Natural killer cell treated with Interleukin-12 subunit alpha and Interleukin-12 subunit beta and Interleukin-15 and Interleukin-18, amount 100 ng/mL, for 72 hours (primary cell): ENCODE data around the gene LAMA3. TPM values are rescaled to one million over a fixed set of nuclear protein-coding genes. Genes with fewer than 3 reads are reported as not detected.

ENCODE experiments used
- ATAC-seq, 2 donors: fragments of 150-1000 bp; cut with Tn5 transposase in 1 of 2; sonication (Bioruptor Pico), chemical (Tn5 transposase) in 1 of 2; 2 replicates each; pipeline ENCODE4 v1.10.0; 2021
- DNase-seq: peaks from one replicate; pipeline ENCODE4 v3.0.0; 2022; ENCODE audit warnings: low spot score
- H3K27ac Mint-ChIP-seq, 2 donors: 1 replicate in 1 of 2; 2 replicates in 1 of 2; pipeline ENCODE4 v1.8.0; 2022; ENCODE audit warnings: mixed read lengths in 2 of 2, mild to moderate bottlenecking in 1 of 2, moderate library complexity in 1 of 2
- H3K27me3 Mint-ChIP-seq, 2 donors: 1 replicate in 1 of 2; 2 replicates in 1 of 2; pipeline ENCODE4 v1.8.0; 2022; ENCODE audit warnings: mixed read lengths in 2 of 2
- H3K36me3 Mint-ChIP-seq: one replicate; pipeline ENCODE4 v1.8.0; 2022; ENCODE audit warnings: mixed read lengths
- H3K4me1 Mint-ChIP-seq, 2 donors: 1 replicate in 1 of 2; 2 replicates in 1 of 2; pipeline ENCODE4 v1.8.0; 2022; ENCODE audit warnings: low read depth in 2 of 2, mixed read lengths in 2 of 2, mild to moderate bottlenecking in 1 of 2
- H3K4me3 Mint-ChIP-seq: one replicate; pipeline ENCODE4 v1.8.0; 2022; ENCODE audit warnings: mixed read lengths
- H3K9me3 Mint-ChIP-seq: 2 replicates; pipeline ENCODE4 v1.8.0; 2022; ENCODE audit warnings: mixed read lengths
- total RNA-seq, 2 donors: library from RNA; stranded (reverse); gene quantifications; one replicate each; pipeline ENCODE4 v1.2.3, GENCODE V29; 2022

LAMA3 gene
- total RNA-seq, 2 donors from 2014 or later, result 0.10 to 0.11 TPM

DNA sequence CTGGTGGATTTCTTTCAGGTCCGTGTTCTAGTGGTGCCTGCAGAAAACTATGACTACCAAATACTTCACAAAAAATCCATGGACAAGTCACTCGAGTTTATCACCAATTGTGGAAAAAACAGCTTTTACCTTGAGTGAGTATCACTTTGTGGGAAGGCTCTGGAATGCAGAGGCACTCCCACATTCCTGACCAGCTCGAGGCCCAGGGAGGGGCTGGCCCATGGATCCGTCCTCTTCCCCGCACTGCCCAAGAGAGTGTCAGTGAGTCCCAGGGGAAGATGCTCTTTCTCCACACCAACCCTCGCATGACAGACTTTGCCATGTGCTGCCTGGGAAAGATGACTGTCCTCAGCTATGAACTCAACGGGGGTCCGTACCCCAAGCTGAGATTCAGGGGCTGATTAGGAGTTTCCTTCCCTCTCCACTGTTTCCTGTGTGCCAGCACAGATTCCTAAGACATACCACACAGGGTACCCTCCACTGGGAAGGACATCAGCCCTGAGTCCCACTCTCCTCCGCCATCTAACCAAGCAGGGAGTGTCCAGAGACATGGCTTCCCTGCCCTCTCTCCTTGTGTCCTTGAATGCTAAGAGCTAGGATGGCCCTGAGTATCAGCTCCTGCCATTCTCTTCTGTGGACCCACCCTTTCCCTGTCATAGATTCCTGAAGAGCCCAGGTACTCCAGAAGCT, 155.9 kb downstream of the LAMA3 start:
- Mint-ChIP-seq H3K4me1 (no peaks in the 10 kb centered on the region), H3K4me3 (no peak overlapping the region), H3K9me3 (no peaks in the 10 kb centered on the region), H3K27ac (no peak overlapping the region), H3K36me3 (no peaks in the 10 kb centered on the region), H3K27me3 (peaks cover 7 to 9% of the 10 kb centered on the region in 2 donors)
- no peak for DNase-seq
- ATAC-seq, result no peak

DNA sequence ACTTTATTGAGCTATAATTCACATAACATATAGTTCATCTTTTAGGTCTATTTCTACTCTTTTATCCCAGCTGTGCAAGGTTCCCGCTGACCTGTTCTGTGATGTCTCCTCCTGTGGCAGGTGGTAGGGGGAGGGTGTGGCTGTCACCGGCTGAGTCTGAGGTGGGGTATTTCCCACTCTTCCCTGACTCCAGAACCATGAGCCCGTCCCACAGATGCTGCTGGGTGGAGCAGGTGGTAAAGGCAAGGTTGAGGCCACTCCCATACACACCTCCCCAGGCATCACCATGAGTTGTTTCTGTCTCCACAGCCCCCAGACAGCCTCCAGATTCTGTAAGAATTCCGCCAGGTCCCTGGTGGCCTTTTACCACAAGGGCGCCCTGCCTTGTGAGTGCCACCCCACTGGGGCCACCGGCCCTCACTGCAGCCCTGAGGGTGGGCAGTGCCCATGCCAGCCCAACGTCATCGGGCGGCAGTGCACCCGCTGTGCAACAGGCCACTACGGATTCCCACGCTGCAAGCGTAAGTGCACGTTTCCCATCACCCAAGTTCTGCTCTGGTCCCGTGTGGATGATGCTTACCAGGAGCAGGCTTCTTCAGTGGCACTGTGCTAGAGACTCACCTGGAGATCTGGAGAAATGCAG, 156.9 kb downstream of the LAMA3 start:
- H3K27ac Mint-ChIP-seq, result no peak overlapping the region
- H3K36me3 Mint-ChIP-seq, result no peaks in the 10 kb centered on the region
- ATAC-seq, result peak in 1 of 2 donors; percentile 11
- no peak for DNase-seq
- H3K4me3 Mint-ChIP-seq, result no peak overlapping the region
- peaks cover 7 to 9% of the 10 kb centered on the region in 2 donors for H3K27me3 Mint-ChIP-seq
- no peaks in the 10 kb centered on the region for H3K9me3 Mint-ChIP-seq
- H3K4me1 Mint-ChIP-seq, result no peaks in the 10 kb centered on the region

DNA sequence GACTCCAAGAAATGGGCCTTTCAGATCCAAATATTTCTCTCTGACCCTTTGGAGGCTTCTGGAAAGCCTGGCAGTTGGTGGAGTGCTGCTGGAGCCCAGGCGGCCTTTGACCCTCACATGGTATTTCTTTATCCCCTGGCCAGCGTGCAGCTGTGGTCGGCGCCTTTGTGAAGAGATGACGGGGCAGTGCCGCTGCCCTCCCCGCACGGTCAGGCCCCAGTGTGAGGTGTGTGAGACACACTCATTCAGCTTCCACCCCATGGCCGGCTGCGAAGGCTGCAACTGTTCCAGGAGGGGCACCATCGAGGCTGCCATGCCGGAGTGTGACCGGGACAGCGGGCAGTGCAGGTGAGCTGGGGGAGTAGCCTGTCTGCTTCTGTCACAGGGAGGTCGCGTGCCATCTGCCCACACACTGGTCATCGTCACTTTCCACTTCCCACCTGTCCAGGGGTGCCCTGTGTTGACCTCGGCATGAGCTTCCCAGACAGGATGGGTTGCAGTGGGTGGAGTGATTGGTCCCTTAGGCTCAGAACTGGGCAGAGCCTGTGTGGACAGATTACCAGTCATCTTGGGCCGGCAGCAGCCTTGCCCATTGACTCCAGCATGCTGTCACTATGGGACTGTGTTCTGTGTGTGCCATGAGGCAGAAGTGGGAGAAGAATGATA, 158.2 kb downstream of the LAMA3 start:
- ATAC-seq (peak; percentile 8 to 36), DNase-seq (no peak)
- Mint-ChIP-seq H3K27me3 (peaks cover 9% of the 10 kb centered on the region in 2 donors), H3K4me1 (no peaks in the 10 kb centered on the region), H3K4me3 (no peak overlapping the region), H3K9me3 (no peaks in the 10 kb centered on the region), H3K36me3 (no peaks in the 10 kb centered on the region), H3K27ac (peak overlapping the region in 1 of 2 donors; percentile 36)

DNA sequence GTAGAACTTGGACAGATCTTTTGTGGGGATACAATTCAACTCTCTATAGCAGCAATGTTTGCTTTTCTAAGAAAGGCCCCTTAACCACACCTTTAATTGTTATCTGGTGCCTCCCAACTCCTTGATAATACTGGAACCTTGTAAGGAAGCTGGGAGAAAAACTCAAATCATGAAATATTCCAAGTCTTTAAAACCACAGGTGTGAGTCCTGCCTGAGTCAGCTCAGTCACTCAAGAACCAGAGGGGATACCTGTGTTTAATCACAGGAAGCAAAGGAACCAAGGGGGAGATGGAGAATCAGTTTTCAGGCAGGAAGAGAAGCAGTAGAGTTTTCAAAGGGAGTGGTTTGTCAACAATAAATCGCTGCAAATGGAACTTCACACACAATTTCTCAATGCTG, 159.9 kb downstream of the LAMA3 start:
- H3K27ac Mint-ChIP-seq, result no peak overlapping the region

DNA sequence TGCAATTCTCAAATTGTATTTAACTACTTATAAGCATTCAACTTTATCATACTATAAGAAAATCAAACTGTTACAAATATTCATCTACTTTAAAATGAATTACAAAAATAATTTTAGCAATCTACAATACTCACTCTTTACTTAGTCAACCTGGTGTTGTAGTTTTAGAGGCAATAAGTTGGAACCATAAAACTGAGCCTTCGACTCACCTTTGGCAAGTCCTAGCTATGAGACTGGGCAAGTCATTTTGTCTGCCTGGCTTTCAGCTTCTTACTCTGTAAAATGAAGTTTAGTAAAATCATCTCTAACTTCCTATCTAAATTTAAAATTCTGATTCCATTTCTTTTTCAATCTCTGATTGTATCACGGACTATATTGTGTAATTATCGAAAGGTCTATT, 161.0 kb downstream of the LAMA3 start:
- DNase-seq (no peak), ATAC-seq (no peak)
- Mint-ChIP-seq H3K27ac (no peak overlapping the region), H3K4me1 (peaks cover 3 to 4% of the 10 kb centered on the region in 2 donors), H3K9me3 (no peaks in the 10 kb centered on the region), H3K27me3 (peaks cover 0 to 4% of the 10 kb centered on the region in 2 donors), H3K4me3 (no peak overlapping the region), H3K36me3 (no peaks in the 10 kb centered on the region)

More for the DNA sequence above, 159.9 kb downstream of the LAMA3 start:
- Mint-ChIP-seq H3K36me3 (no peaks in the 10 kb centered on the region), H3K27me3 (peaks cover 0 to 4% of the 10 kb centered on the region in 2 donors), H3K4me1 (peaks cover 3 to 4% of the 10 kb centered on the region in 2 donors), H3K9me3 (no peaks in the 10 kb centered on the region), H3K4me3 (no peak overlapping the region)
- ATAC-seq (no peak), DNase-seq (no peak)

DNA sequence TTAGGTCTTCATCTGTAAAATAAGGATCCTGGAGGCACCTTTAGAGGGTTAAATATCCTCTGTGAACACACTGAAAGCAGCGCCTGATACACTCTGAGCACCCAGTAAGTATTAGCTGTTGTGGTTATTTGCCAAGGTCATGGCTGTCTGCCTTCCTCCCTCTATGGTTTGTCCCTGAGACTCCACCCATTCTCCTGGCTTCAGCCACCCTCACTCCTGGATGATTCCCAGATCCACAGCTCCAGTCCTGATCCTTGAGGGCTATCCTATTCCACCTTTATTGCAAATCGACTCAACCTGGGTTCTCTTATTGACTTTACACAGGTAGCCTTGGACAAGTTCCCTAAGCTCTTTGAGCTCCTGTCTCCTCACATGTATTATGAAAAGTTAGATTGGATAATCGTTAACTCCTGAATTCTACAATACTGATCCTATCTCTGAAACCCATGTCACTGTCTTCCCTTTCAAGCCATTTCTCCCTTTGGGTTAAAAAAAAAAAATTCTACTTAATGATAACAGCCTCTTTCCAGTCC, 162.3 kb downstream of the LAMA3 start:
- H3K36me3 Mint-ChIP-seq, result no peaks in the 10 kb centered on the region
- no peaks in the 10 kb centered on the region for H3K9me3 Mint-ChIP-seq
- no peak for ATAC-seq
- H3K27me3 Mint-ChIP-seq, result peaks cover 0 to 2% of the 10 kb centered on the region in 2 donors
- DNase-seq, result no peak
- H3K4me3 Mint-ChIP-seq, result no peak overlapping the region
- peaks cover 3 to 4% of the 10 kb centered on the region in 2 donors for H3K4me1 Mint-ChIP-seq
- H3K27ac Mint-ChIP-seq, result no peak overlapping the region

DNA sequence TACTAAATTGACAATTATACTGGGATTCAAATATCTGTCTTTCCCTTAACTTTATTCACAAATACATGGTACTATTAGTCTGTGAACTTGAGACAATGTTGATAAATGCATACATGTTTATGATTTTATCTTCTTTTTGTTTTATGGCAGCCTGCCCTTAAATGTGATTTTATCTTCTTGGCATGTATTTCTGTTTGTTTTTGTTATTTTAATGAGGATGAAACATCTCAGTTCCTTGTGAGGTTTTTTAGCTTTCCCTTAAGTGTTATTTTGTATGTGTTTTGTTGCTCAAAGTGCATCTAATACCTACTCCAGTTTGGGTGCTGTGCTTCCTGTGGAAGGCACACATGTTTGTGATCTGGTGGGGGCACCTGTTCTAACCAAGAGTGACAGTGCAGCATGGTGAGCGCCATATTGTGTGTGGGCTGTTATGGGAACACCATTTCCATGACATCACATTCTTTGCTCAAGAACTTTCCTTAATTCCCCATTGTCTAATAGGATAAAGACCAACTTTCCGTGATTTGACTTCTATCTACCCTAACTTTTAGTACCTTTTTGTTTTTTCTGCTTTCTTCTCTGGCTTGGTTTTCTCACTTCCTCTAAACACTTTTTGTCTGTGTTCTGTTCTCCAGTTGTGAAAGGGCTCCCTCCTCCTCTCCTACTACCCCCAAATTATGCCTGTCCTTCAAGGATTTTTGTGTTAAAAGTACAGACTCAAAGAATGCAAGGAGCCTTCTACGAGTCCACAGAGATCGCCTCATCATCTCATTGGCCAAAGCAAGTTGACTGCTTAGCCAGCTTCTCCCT, 163.2 kb downstream of the LAMA3 start:
- Mint-ChIP-seq H3K4me3 (no peak overlapping the region), H3K4me1 (peaks cover 4 to 7% of the 10 kb centered on the region in 2 donors), H3K27me3 (peaks cover 0 to 4% of the 10 kb centered on the region in 2 donors), H3K27ac (no peak overlapping the region), H3K36me3 (no peaks in the 10 kb centered on the region), H3K9me3 (no peaks in the 10 kb centered on the region)
- ATAC-seq (no peak), DNase-seq (no peak)

DNA sequence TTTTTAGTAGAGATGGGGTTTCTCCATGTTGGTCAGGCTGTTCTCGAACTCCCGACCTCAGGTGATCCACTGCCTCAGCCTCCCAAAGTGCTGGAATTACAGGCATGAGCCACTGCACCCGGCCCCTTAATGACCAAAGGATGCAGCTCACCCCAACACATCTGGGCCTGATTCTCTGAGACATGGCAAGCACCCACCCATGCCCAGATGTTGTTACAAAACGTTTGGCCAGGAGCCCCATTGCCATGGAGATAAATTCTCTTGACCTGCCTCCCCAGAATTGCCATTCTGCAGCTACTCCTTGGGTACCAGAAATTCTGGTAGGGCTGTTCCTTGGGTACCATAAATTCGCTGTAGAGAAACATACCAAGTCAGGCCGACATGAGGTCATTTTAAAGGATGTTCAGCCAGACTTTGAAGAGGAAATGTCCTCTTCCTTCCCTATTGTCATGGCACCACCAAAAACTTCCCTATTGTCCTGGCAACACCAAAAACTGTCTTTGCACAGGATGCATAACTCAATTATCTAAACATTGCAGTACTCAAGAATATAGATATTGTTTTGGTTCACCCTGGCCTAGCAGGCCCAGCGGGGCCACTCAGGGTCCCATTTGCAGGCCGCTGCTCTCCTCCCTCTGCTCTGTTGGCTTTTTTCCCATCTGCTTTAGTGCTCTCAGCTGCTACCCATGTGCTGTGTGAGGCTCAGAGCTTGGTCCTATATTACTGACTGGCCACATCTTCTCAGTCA, 164.4 kb downstream of the LAMA3 start:
- DNase-seq (no peak), ATAC-seq (no peak)
- Mint-ChIP-seq H3K27me3 (peaks cover 0 to 4% of the 10 kb centered on the region in 2 donors), H3K27ac (no peak overlapping the region), H3K4me3 (no peak overlapping the region), H3K36me3 (no peaks in the 10 kb centered on the region), H3K4me1 (peaks cover 4 to 7% of the 10 kb centered on the region in 2 donors), H3K9me3 (no peaks in the 10 kb centered on the region)

DNA sequence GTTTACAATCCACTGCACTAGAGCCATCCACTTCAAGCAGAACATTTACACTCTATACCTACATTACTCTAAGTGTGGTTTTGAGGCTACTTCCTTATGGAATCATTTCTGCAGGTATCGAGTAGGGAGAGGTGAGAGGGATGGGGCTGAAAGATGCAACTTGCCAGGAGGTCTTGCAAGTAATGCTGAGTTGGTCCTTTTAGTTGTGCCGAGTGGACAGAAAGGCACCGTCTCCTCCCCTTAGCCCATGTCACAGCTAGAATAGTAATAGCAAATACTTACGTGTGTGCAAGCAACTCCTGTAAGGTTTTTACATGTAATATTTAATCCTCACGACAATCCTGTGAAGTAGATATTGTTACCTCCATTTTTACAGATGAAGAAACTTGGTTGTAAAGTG, 166.5 kb downstream of the LAMA3 start:
- H3K9me3 Mint-ChIP-seq, result no peaks in the 10 kb centered on the region
- ATAC-seq, result no peak
- H3K4me3 Mint-ChIP-seq, result no peak overlapping the region
- H3K27me3 Mint-ChIP-seq, result peaks cover 0 to 4% of the 10 kb centered on the region in 2 donors
- H3K36me3 Mint-ChIP-seq, result no peaks in the 10 kb centered on the region
- DNase-seq, result no peak
- peaks cover 10 to 20% of the 10 kb centered on the region in 2 donors for H3K4me1 Mint-ChIP-seq
- H3K27ac Mint-ChIP-seq, result no peak overlapping the region

DNA sequence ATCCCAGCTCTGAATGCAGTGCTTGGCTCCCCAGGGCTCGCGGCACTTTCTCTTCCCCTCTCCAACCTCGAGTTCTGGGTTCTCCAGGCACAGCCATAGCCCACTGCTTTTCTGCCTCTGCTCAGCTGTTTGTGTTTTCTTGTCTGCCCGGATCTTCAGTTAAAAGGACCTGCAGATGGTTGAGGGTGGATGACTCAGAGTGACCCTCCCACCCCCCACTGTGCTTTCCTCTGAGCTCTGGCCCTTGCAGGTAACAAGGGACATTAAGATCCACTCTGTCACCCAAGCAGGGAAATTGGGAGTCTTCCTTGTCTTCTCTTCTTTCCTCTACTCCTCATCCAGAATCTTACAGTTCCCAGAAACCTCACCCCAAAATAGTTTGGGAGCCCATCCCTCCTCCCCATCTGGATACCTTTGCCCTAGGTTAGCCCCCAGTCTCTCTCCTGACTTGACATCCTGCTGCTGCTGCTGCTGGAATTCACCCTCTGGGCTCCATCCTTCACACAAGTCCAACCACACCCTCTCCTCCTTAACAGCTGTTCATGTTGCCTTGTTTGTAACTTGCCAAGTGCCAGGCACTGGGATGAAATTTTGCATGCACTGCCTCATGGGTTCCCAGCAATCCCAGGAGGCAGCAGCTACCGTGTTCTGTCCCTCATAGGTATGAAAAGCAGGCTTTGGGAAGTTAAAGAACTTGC, 167.4 kb downstream of the LAMA3 start:
- H3K4me3 Mint-ChIP-seq, result no peak overlapping the region
- no peaks in the 10 kb centered on the region for H3K9me3 Mint-ChIP-seq
- ATAC-seq, result no peak
- peak overlapping the region in 1 of 2 donors; percentile 77 for H3K27ac Mint-ChIP-seq
- DNase-seq, result no peak
- no peaks in the 10 kb centered on the region for H3K36me3 Mint-ChIP-seq
- peaks cover 0 to 4% of the 10 kb centered on the region in 2 donors for H3K27me3 Mint-ChIP-seq
- H3K4me1 Mint-ChIP-seq, result peaks cover 10 to 25% of the 10 kb centered on the region in 2 donors

DNA sequence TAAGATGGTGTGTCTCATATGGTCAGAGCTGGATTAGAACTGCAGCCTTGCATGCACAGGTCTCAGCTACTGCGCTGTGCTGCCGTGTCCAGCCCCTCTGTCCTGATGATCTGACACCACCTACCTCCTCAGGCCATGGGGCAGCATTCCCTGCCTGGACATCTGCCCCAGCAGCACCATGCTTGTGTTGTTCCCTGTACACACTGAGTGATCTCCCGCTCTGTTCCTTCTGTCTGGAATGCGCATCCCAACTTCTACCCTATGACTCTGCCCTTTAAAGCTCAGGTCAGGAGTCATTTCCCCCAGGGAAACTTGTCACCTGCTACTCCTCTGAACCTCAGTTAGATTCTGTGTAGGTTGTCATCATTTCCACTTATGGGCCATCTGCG, 167.9 kb downstream of the LAMA3 start:
- H3K36me3 Mint-ChIP-seq, result no peaks in the 10 kb centered on the region
- H3K27ac Mint-ChIP-seq, result peak overlapping the region in 1 of 2 donors; percentile 77
- DNase-seq (no peak), ATAC-seq (no peak)
- peaks cover 0 to 2% of the 10 kb centered on the region in 2 donors for H3K27me3 Mint-ChIP-seq
- H3K4me1 Mint-ChIP-seq, result peaks cover 14 to 30% of the 10 kb centered on the region in 2 donors
- no peak overlapping the region for H3K4me3 Mint-ChIP-seq
- no peaks in the 10 kb centered on the region for H3K9me3 Mint-ChIP-seq

DNA sequence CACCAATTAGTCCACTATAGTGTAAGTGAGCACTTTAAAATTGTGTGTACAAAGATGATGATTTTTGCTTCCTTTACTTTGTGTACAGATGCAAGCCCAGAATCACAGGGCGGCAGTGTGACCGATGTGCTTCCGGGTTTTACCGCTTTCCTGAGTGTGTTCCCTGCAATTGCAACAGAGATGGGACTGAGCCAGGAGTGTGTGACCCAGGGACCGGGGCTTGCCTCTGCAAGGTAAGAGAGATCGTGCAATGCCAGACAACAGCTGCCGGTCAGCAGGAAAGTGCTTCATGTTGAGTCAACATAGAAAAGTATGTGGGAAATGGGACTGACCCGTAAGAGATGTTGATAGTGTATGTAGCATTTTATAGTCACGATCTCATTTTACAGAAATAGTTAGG, 168.5 kb downstream of the LAMA3 start:
- ATAC-seq (no peak), DNase-seq (no peak)
- H3K9me3 Mint-ChIP-seq, result no peaks in the 10 kb centered on the region
- peaks cover 20 to 34% of the 10 kb centered on the region in 2 donors for H3K4me1 Mint-ChIP-seq
- peaks cover 0 to 2% of the 10 kb centered on the region in 2 donors for H3K27me3 Mint-ChIP-seq
- H3K36me3 Mint-ChIP-seq, result no peaks in the 10 kb centered on the region
- no peak overlapping the region for H3K4me3 Mint-ChIP-seq
- H3K27ac Mint-ChIP-seq, result peak overlapping the region in 1 of 2 donors; percentile 77
